ENCODE measurements around the gene OASL. TPM values are rescaled to one million over a fixed set of nuclear protein-coding genes. Genes with fewer than 3 reads are reported as not detected.
"Not testable (repeated sequence)": the region's sequence is repeated elsewhere in the genome, so short reads cannot be mapped to it uniquely, and the experiment has no call there.

The OASL gene
- total RNA-seq, 4 donors from 2014 or later = 0.20 to 0.44 TPM; not detected in 2

- Histone ChIP-seq H3K4me3 (no peak overlapping the region), H3K36me3 (no peaks in the 10 kb centered on the region), H3K27me3 (no peaks in the 10 kb centered on the region), H3K4me1 (peaks cover 0 to 6% (median 0%) of the 10 kb centered on the region in 4 donors), H3K9me3 (no peaks in the 10 kb centered on the region), H3K27ac (no peak overlapping the region)
- DNase-seq (ENCODE audit: low spot score in 2 of 2) = no peak
- WGBS, 2 donors = 91 to 95% methylated on average over 12 to 17 of the region's 17 CpGs
- TF ChIP-seq EP300 (IDR thresholded peaks at IDR 0.05) = no peak
- TF ChIP-seq POLR2A (IDR thresholded peaks at IDR 0.05) = no peak
- TF ChIP-seq CTCF (IDR thresholded peaks at IDR 0.05) = no peak
Measured at GRCh38 chr12:121085506-121086353, 46.7 kb upstream of the OASL start.

- 79 to 92% methylated on average over 4 of the region's 4 CpGs for WGBS, 2 donors
- H3K4me1 ChIP-seq = no peaks in the 10 kb centered on the region
Measured at GRCh38 chr12:121085069-121085468, 46.0 kb upstream of the OASL start.

GRCh38 chr12:121084229-121084628, 45.2 kb upstream of the OASL start:
- Histone ChIP-seq H3K9me3 (no peaks in the 10 kb centered on the region), H3K4me3 (no peak overlapping the region), H3K27me3 (no peaks in the 10 kb centered on the region), H3K4me1 (no peaks in the 10 kb centered on the region), H3K27ac (no peak overlapping the region), H3K36me3 (no peaks in the 10 kb centered on the region)
- TF ChIP-seq CTCF (IDR thresholded peaks at IDR 0.05) (no peak), EP300 (IDR thresholded peaks at IDR 0.05) (no peak), POLR2A (IDR thresholded peaks at IDR 0.05) (no peak)
- no peak for DNase-seq (ENCODE audit: low spot score in 2 of 2)
- 71 to 72% methylated on average over 3 of the region's 3 CpGs for WGBS, 2 donors

More at GRCh38 chr12:121085069-121085468, 46.0 kb upstream of the OASL start:
- TF ChIP-seq POLR2A (IDR thresholded peaks at IDR 0.05) (no peak), EP300 (IDR thresholded peaks at IDR 0.05) (no peak)
- Histone ChIP-seq H3K36me3 (no peaks in the 10 kb centered on the region), H3K4me3 (no peak overlapping the region), H3K27me3 (no peaks in the 10 kb centered on the region), H3K9me3 (no peaks in the 10 kb centered on the region), H3K27ac (no peak overlapping the region)
- no peak for DNase-seq (ENCODE audit: low spot score in 2 of 2)

GRCh38 chr12:121080909-121081308, 41.9 kb upstream of the OASL start:
- no peak overlapping the region for H3K4me3 ChIP-seq
- DNase-seq (ENCODE audit: low spot score in 2 of 2) = no peak
- H3K4me1 ChIP-seq = no peaks in the 10 kb centered on the region
- 89 to 95% methylated on average over 2 of the region's 2 CpGs for WGBS, 2 donors
- H3K9me3 ChIP-seq = no peaks in the 10 kb centered on the region
- TF ChIP-seq EP300 (IDR thresholded peaks at IDR 0.05) = no peak
- TF ChIP-seq CTCF (IDR thresholded peaks at IDR 0.05) = no peak
- TF ChIP-seq POLR2A (IDR thresholded peaks at IDR 0.05) = no peak
- no peaks in the 10 kb centered on the region for H3K36me3 ChIP-seq
- H3K27me3 ChIP-seq = no peaks in the 10 kb centered on the region
- H3K27ac ChIP-seq = no peak overlapping the region

- H3K36me3 ChIP-seq = no peaks in the 10 kb centered on the region
- TF ChIP-seq CTCF (IDR thresholded peaks at IDR 0.05) = no peak
- TF ChIP-seq EP300 (IDR thresholded peaks at IDR 0.05) = no peak
- TF ChIP-seq POLR2A (IDR thresholded peaks at IDR 0.05) = no peak
- H3K4me1 ChIP-seq = no peaks in the 10 kb centered on the region
- no peak overlapping the region for H3K4me3 ChIP-seq
- no peak for DNase-seq (ENCODE audit: low spot score in 2 of 2)
- no peaks in the 10 kb centered on the region for H3K9me3 ChIP-seq
- H3K27ac ChIP-seq = no peak overlapping the region
- H3K27me3 ChIP-seq = no peaks in the 10 kb centered on the region
- 94% methylated on average over 9 to 13 of the region's 13 CpGs for WGBS, 2 donors
Measured at GRCh38 chr12:121079736-121080272, 40.8 kb upstream of the OASL start.

GRCh38 chr12:121077440-121077839, 38.4 kb upstream of the OASL start:
- not testable (repeated sequence) for H3K27ac ChIP-seq; DNase-seq (ENCODE audit: low spot score in 2 of 2); H3K4me1 ChIP-seq; H3K4me3 ChIP-seq; H3K36me3 ChIP-seq; H3K27me3 ChIP-seq
- 71 to 98% methylated on average over 3 of the region's 3 CpGs for WGBS, 2 donors
- peaks cover 0 to 16% (median 0%) of the 10 kb centered on the region in 4 donors for H3K9me3 ChIP-seq

GRCh38 chr12:121075911-121076310, 36.9 kb upstream of the OASL start:
- WGBS, 2 donors = 90 to 96% methylated on average over 4 to 20 of the region's 33 CpGs
- H3K4me3 ChIP-seq; DNase-seq (ENCODE audit: low spot score in 2 of 2); H3K27me3 ChIP-seq; H3K27ac ChIP-seq; H3K36me3 ChIP-seq; H3K4me1 ChIP-seq: not testable (repeated sequence)
- peaks cover 0 to 26% (median 0%) of the 10 kb centered on the region in 4 donors for H3K9me3 ChIP-seq

All from tibial nerve (tissue), 4 donors.